ENCODE measurements around the gene ABAT. TPM values are rescaled to one million over a fixed set of nuclear protein-coding genes. Genes with fewer than 3 reads are reported as not detected.

Gene ABAT
- total RNA-seq, 1 donor from 2014 or later: 70.9 TPM

DNA sequence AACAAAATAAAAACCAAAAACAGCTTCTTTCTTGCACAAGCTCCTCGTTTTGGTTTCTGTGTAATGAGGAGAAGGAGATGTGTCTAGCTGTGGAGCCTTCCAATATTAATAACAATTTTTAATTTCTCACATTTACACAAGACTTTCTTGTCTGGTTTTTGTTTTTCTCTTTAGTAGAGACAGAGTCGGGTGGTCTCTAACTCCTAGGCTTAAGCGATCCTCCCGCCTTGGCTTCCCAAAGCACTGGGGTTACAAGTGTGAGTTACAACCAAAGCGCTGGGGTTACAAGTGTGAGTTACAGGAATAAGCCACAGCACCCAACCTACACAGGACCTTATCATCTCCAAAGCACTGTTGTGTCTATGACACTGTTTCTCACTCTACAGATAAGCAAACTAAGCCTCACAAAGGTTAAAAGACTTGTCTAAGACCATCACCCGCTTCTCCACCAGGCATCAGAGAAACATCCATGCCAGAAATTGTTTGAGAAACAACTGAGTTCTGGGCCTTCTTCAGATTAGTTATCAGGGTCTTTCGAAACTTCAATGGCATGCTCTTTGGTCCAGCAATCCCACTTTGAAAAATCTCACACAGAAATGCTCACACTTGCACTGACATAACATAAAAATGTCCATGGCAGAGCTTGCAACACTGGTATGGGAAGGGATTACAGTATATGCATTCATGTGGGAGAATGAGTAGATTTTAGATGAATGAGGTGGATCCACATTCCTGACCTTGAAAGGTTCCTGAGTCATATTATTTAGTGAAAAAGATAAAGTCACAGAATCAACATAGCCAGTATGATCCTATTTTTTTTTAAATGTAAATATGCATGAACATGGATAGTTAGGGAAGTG is 3.9 kb downstream of the ABAT start:
- TF ChIP-seq, protein P1, sequence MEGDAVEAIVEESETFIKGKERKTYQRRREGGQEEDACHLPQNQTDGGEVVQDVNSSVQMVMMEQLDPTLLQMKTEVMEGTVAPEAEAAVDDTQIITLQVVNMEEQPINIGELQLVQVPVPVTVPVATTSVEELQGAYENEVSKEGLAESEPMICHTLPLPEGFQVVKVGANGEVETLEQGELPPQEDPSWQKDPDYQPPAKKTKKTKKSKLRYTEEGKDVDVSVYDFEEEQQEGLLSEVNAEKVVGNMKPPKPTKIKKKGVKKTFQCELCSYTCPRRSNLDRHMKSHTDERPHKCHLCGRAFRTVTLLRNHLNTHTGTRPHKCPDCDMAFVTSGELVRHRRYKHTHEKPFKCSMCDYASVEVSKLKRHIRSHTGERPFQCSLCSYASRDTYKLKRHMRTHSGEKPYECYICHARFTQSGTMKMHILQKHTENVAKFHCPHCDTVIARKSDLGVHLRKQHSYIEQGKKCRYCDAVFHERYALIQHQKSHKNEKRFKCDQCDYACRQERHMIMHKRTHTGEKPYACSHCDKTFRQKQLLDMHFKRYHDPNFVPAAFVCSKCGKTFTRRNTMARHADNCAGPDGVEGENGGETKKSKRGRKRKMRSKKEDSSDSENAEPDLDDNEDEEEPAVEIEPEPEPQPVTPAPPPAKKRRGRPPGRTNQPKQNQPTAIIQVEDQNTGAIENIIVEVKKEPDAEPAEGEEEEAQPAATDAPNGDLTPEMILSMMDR (IDR thresholded peaks at IDR 0.05; ENCODE audit: partially characterized antibody, unreplicated experiment): no peak
- H3K4me3 Mint-ChIP-seq (ENCODE audit: unreplicated experiment): no peak overlapping the region
- H3K36me3 Mint-ChIP-seq (ENCODE audit: unreplicated experiment): peaks cover 5% of the 10 kb centered on the region

GRCh38 chr16:8679151-8679550 is 4.7 kb downstream of the ABAT start:
- H3K4me3 Mint-ChIP-seq (ENCODE audit: unreplicated experiment): no peak overlapping the region
- H3K36me3 Mint-ChIP-seq (ENCODE audit: unreplicated experiment): peaks cover 5% of the 10 kb centered on the region
- no peak for DNase-seq
- H3K4me1 Mint-ChIP-seq (ENCODE audit: low read depth, unreplicated experiment): peaks cover 21% of the 10 kb centered on the region
- peaks cover 12% of the 10 kb centered on the region for H3K27me3 Mint-ChIP-seq (ENCODE audit: unreplicated experiment)
- TF ChIP-seq, protein P1 (IDR thresholded peaks at IDR 0.05; ENCODE audit: partially characterized antibody, unreplicated experiment): no peak
- H3K9me3 Mint-ChIP-seq (ENCODE audit: unreplicated experiment): peaks cover 4% of the 10 kb centered on the region
- H3K27ac Mint-ChIP-seq (ENCODE audit: unreplicated experiment): no peak overlapping the region

More for the DNA sequence above, 3.9 kb downstream of the ABAT start:
- Mint-ChIP-seq H3K27me3 (ENCODE audit: unreplicated experiment) (peaks cover 12% of the 10 kb centered on the region), H3K9me3 (ENCODE audit: unreplicated experiment) (peaks cover 2% of the 10 kb centered on the region), H3K4me1 (ENCODE audit: low read depth, unreplicated experiment) (peaks cover 14% of the 10 kb centered on the region), H3K27ac (ENCODE audit: unreplicated experiment) (no peak overlapping the region)
- no peak for DNase-seq

GRCh38 chr16:8682551-8683259 is 8.3 kb downstream of the ABAT start:
- TF ChIP-seq, protein P1 (IDR thresholded peaks at IDR 0.05; ENCODE audit: partially characterized antibody, unreplicated experiment): no peak
- no peak overlapping the region for H3K4me3 Mint-ChIP-seq (ENCODE audit: unreplicated experiment)
- no peak for DNase-seq
- H3K27me3 Mint-ChIP-seq (ENCODE audit: unreplicated experiment): peaks cover 8% of the 10 kb centered on the region
- no peak overlapping the region for H3K27ac Mint-ChIP-seq (ENCODE audit: unreplicated experiment)
- H3K4me1 Mint-ChIP-seq (ENCODE audit: low read depth, unreplicated experiment): peaks cover 15% of the 10 kb centered on the region
- H3K9me3 Mint-ChIP-seq (ENCODE audit: unreplicated experiment): peaks cover 7% of the 10 kb centered on the region
- H3K36me3 Mint-ChIP-seq (ENCODE audit: unreplicated experiment): peaks cover 9% of the 10 kb centered on the region

- peaks cover 7% of the 10 kb centered on the region for H3K9me3 Mint-ChIP-seq (ENCODE audit: unreplicated experiment)
- H3K27ac Mint-ChIP-seq (ENCODE audit: unreplicated experiment): peak overlapping the region; percentile 48
- peaks cover 15% of the 10 kb centered on the region for H3K4me1 Mint-ChIP-seq (ENCODE audit: low read depth, unreplicated experiment)
- peaks cover 8% of the 10 kb centered on the region for H3K27me3 Mint-ChIP-seq (ENCODE audit: unreplicated experiment)
- H3K4me3 Mint-ChIP-seq (ENCODE audit: unreplicated experiment): peak overlapping the region; percentile 2
- DNase-seq: no peak
- H3K36me3 Mint-ChIP-seq (ENCODE audit: unreplicated experiment): peaks cover 9% of the 10 kb centered on the region
- TF ChIP-seq, protein P1 (IDR thresholded peaks at IDR 0.05; ENCODE audit: partially characterized antibody, unreplicated experiment): no peak
Observed at GRCh38 chr16:8683640-8684039, 9.2 kb downstream of the ABAT start.

Data from glutamatergic neuron (in vitro differentiated cells).